Muscle of back (tissue), 11 donors: ENCODE data around the gene PTPRU. TPM values are rescaled to one million over a fixed set of nuclear protein-coding genes. Genes with fewer than 3 reads are reported as not detected.
"Not testable (repeated sequence)": the region's sequence is repeated elsewhere in the genome, so short reads cannot be mapped to it uniquely, and the experiment has no call there.

Experiments used
- DNase-seq, 3 donors: peaks; one replicate each; pipeline versions ENCODE4 v3.0.0 to v3.0.0-alpha.2; 2013
- polyA plus RNA-seq, 10 donors: library from polyadenylated mRNA; unstranded; fragments of 120-200 nt; gene quantifications; one replicate each; pipeline ENCODE4 v1.2.1, GENCODE V29; 2013; ENCODE audit not compliant: insufficient read length in 10 of 10

PTPRU gene
- polyA plus RNA-seq, 10 donors: 8.9 to 15.9 (median 13.2) TPM

DNA sequence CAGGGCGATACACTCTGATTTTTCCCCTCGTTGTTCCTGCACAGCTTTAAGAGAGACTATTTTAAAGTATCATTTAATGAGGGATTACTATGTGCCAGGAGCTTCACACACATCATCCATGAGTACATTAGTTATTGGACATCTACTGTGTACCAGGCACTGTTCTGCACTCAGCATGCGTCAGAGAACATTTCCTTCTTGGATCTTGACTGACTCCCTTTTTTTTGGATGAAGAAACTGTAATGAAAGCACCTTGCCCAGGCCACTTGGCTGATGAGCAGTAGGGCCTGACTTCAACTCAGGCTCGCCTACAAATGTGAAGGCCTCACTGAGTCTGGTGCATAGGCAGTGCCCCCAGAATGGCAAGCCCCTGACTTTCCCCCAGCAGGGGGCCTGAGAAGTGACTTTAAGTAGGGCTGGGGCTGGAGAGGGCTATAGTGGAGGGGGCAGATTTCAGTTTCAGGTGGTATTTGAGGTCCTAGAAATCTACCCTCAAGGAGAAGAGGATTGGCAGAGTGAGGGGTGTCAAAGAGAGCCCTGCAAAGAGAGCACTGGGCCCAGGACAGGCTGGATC lies 50.0 kb downstream of the PTPRU start:
- DNase-seq: no peak

DNA sequence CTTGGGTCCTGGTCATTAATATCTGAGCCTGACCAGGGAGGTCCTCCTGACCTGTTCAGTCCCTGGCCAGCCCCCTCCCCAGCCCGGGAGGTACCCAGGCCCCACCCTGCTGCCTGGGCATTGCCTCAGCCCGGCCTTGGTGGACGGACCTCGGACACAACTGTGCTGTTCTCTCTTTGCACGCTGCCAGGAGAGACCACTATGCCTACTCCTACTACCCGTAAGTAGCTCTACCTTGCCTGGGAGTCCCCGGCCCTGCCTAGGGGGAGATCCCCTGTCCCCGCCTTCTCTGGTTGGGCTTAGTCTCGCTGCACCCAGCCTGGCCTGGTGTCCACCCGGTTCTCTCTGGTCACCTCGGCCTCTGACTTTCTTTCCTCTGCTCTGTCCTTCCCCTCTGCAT lies 53.2 kb downstream of the PTPRU start:
- DNase-seq: no peak

DNA sequence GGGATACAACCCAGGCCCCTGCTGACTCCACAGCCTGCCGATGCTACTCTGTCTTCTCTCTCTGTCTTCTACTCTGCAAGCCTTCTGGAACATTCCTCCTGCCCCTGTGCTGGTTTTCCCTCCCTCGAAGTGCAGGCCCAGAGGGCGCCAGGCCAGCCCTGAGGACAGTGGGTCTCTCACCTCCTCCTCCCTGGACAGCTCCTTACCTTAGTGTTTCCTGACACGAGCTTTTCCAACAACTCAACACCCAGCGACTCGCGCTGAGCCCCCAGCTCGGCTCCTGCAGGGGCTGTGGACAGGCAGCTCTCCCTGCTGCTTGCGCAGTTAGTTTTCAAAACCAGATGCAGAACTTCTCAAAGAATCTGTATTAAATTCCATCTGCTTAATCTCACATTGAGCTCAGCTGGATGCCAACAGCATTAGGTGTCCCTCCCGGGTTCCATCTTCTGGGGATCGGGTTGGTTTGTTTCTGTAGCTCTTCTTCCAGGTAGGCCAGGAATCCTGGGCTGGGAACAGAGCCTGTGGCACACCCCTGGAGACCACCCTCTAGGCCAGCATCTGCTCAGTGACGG lies 54.2 kb downstream of the PTPRU start:
- DNase-seq: no peak

DNA sequence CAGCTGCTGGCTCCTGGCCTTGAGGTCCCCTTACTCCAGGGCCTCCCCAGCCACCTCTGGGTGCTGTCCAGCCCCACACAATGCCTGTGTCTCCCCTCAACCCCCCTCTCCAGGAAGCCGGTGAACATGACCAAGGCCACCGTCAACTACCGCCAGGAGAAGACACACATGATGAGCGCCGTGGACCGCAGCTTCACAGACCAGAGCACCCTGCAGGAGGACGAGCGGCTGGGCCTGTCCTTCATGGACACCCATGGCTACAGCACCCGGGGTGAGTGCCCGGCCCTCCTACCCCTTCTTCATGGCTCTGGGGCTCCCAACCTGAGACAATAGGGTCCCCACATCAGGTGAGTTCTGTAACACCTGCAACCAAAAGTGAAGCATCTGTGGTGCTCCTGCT lies 55.4 kb downstream of the PTPRU start:
- no peak for DNase-seq

DNA sequence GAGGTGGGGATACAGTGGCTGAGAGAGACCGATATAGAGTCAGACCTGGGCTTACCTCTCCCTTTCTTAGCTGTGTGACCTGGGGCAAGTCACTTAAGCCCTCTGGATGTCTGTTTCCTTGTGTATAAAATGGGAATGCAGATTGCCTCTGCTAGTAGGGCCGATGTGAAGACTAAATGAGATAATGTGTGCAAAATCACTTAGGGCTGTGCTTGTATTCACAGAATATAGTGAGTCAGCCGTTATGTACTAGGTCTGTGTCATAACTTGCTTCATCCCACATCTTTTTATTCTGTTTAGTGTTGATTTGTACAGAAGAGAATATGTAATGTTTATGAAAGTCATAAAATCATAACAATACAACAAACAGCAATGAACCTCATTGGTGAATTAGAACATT lies 56.0 kb downstream of the PTPRU start:
- no peak for DNase-seq

DNA sequence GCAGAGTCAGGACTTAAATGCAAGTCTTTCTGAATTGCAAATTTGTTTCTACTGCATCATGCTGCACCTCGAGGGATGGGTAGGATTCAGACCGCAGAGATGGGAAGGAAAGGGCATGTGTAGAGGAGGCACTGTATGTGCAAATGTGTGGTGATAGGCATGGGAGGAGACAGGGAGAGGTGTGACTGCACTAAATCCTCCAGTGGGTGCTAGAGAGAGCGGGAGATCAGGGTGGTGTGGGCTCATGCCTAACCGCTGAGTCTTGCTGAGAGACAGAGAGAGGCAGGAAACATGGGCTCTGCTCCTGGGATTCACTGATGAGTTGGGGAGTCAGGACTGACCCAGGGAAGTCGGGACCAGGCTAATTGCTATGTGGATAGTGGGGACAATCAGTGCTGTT lies 61.1 kb downstream of the PTPRU start:
- no peak for DNase-seq

DNA sequence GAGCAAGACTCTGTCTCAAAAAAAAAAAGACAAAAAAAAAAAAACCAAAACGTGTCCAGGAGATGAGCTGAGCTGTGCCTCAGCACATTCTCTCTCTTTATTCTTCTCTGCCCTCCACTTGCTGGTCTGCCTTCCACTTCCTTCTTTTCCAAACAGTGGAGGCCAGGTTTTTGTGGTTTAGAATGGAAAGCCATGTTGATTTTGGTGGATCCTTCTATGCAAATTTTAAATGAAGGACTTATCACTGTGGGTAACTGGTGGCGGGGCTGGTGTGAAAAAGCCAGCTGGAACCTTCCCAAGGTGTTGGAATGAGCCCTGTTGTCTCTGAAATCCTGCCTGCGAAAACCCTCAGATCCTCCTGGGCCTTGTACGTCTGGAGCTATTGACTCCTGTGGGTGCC lies 61.9 kb downstream of the PTPRU start:
- no peak for DNase-seq

GRCh38 chr1:29299446-29299845 lies 63.1 kb downstream of the PTPRU start:
- no peak for DNase-seq

GRCh38 chr1:29301732-29302131 lies 65.4 kb downstream of the PTPRU start:
- not testable (repeated sequence) for DNase-seq

- DNase-seq: no peak
Measured at GRCh38 chr1:29303201-29304024, 67.1 kb downstream of the PTPRU start.

DNA sequence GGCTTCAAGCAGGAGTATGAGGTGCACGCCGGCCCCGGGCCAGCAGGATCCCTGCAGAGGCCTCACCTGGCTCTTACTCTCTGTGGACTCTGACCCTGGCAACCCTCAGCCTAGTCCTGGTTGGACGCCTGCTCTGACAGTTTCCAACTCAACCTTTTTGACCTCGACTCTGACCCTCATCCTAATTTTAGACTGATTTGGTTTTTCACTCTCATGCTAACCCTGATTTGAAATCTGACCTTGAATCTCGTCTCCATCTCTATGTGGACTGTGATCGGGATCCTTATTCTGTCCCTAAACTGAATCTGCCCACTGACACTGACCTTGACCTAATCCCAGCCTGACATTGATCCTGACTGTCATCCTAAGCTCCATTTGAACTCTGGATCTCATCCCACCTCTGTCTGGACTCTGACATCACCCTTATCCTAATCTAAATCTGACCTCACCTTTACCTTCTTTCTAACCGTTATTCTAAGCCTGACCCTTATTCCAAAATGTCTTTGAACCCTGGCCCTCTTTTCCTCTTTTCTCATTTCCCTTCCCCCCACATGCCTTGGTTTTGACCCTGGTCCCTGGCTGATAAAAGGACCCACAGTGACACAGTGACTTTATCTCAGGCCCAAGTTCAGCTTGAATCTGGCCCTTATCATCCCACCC lies 67.8 kb downstream of the PTPRU start:
- DNase-seq: no peak

DNA sequence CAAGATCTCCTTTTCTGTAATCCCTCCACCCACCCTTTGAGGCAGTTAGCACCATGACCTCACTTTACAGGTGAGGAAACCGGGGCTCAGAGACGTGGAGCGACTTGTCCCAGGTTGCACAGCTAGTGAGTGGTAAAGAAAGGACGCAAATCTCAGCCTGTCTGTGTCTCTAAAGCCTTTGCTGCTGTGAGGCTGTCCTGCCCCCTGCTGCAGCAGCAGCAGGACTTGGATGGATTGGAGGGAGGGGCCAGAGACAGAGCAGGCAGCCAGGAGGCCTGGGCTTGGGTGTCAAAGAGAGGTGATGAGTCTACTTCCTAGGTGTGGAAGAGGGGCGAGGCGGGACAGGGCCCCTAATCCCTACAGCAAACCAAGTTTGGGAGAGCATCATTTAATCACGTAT lies 69.6 kb downstream of the PTPRU start:
- DNase-seq: no peak

DNA sequence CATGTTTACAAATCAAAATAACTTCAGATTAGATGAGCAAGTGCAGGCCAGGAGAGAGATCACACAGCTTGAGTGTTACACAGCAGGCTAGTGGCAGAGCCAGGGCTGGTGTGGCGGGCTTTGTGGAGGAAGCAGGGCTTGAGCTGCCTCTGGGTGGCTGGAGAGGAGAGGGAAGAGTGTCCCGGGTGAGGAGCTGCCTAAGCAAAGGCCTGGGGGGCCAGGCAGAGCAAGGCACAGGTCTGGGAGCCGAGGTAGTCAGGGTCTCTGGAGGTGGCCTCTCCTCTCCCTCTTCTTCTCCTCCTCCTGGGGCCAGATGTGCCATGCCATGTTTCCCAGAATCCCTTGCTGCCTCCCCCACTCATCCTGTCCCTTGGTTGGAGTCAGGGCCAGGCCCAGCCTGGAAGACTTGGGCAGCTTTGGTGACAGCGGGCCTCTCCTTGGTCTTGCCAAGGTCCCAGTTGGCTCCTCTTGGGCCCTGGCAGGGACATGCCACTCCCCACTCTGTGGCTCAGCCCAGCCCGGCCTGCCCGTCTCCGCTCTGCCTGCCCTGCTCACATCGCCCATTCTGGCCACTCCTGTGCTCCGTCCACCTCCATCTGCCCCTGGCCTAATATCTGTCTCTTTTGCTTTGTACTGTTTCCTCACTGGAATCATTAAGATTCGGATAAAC lies 70.3 kb downstream of the PTPRU start:
- no peak for DNase-seq

DNA sequence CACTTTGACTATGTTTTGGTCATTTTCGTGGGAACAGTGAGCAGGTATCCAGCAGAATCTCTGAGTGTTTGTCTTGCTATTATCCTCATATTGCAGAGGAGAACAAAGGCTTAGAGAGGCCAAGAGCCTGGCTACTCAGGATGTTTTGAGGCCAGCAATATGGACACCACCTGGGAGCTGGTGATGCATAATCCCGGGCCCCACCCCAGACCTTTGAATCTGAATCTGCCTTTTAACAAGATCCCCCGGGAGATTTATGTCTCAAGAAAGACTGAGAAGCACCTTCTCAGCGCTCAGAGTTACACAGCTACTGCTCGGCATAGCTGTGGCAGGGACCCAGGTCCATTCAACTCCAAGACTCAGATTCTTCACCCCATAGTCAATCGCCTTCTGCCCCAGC lies 72.8 kb downstream of the PTPRU start:
- no peak for DNase-seq

- DNase-seq: no peak
Measured at GRCh38 chr1:29309621-29310020, 73.3 kb downstream of the PTPRU start.

GRCh38 chr1:29310616-29311180 lies 74.4 kb downstream of the PTPRU start:
- no peak for DNase-seq

- no peak for DNase-seq
Measured at GRCh38 chr1:29311352-29312030, 75.2 kb downstream of the PTPRU start.

- no peak for DNase-seq
Measured at GRCh38 chr1:29312469-29313461, 76.4 kb downstream of the PTPRU start.

GRCh38 chr1:29314685-29315084 lies 78.4 kb downstream of the PTPRU start:
- not testable (repeated sequence) for DNase-seq

GRCh38 chr1:29315262-29315661 lies 78.9 kb downstream of the PTPRU start:
- DNase-seq: no peak
